K562 (cell line): Measurements from ENCODE around the gene ATP10B. TPM values are rescaled to one million over a fixed set of nuclear protein-coding genes. Genes with fewer than 3 reads are reported as not detected.

Experiments used
- ATAC-seq: fragments of 200-7000 bp; cut with Tn5 transposase; 3 replicates; pipeline ENCODE4 v1.9.1; 2020; ENCODE audit warnings: moderate library complexity
- BruUV-seq: library from RNA; stranded (reverse); fragments of 400-500 nt; replicated peaks from 2 replicates; lab custom pipeline; 2021; lab: Mats Ljungman, UMichigan
- CTCF ChIA-PET: fragments of 300-600 bp; formaldehyde crosslinking; extraction: SDS; loops from one replicate; lab custom pipeline; 2021; ENCODE audit warnings: low intra/inter-chr PET ratio; lab: Yijun Ruan, JAX
- POLR2A ChIA-PET: fragments of 300-600, 350-650 bp; sonication (Branson Sonifier 250); formaldehyde crosslinking; extraction: SDS; loops from one replicate; lab custom pipeline; 2021; ENCODE audit warnings: antibody characterized with exemption, inconsistent platforms; lab: Yijun Ruan, JAX
- DNase-seq, 4 experiments: peaks; one replicate each; pipeline versions ENCODE4 v3.0.0 to v3.0.0-alpha.2; 2011 to 2018; ENCODE audit warnings: low spot score in 3 of 4, mixed read lengths in 3 of 4; ENCODE audit errors: extremely low read depth in 1 of 4
- FAIRE-seq: peaks from 2 replicates; lab custom pipeline; 2011; peaks lifted over from hg19 to GRCh38; lab: Jason Lieb, UNC
- H2AFZ ChIP-seq: 2 replicates; pipeline ENCODE4 v1.6.0; 2011; ENCODE audit warnings: low read depth, low read length, control low read depth, inconsistent platforms
- H3K27ac ChIP-seq: fragments of 200-600 bp; 3 replicates; pipeline ENCODE4 v1.8.0; 2011; ENCODE audit warnings: low read depth, mild to moderate bottlenecking, control low read depth, inconsistent platforms, low read length, moderate library complexity, mixed read lengths; ENCODE audit errors: extremely low read depth
- H3K27me3 ChIP-seq, 2 experiments: fragments of 300-600 bp in 1 of 2; 2 replicates in 1 of 2; 3 replicates in 1 of 2; pipeline versions ENCODE4 v1.6.0 to v1.8.0; 2011; ENCODE audit warnings: inconsistent platforms in 2 of 2, low read length in 2 of 2, mild to moderate bottlenecking in 1 of 2, mixed read lengths in 1 of 2, moderate library complexity in 1 of 2; ENCODE audit not compliant: control insufficient read depth in 2 of 2, insufficient read depth in 2 of 2
- H3K36me3 ChIP-seq: fragments of 300-600 bp; 3 replicates; pipeline ENCODE4 v1.8.0; 2011; ENCODE audit warnings: mild to moderate bottlenecking, low read length, inconsistent platforms; ENCODE audit not compliant: control insufficient read depth, insufficient read depth
- H3K4me1 ChIP-seq, 2 experiments: fragments of 200-600 bp in 1 of 2; replicated peaks in 1 of 2; 2 replicates in 1 of 2; 3 replicates in 1 of 2; pipeline versions ENCODE4 v1.5.1 to v1.8.0; 2011; ENCODE audit warnings: inconsistent platforms in 2 of 2, low read length in 2 of 2, mild to moderate bottlenecking in 1 of 2, mixed read lengths in 1 of 2, moderate library complexity in 1 of 2; ENCODE audit not compliant: control insufficient read depth in 2 of 2, insufficient read depth in 2 of 2
- H3K4me2 ChIP-seq: 2 replicates; pipeline ENCODE4 v1.6.1; 2011; ENCODE audit warnings: low read length, control low read depth, inconsistent platforms, mixed read lengths; ENCODE audit not compliant: insufficient read depth
- H3K4me3 ChIP-seq: fragments of 200-600 bp; sonication (generic), shearing (Covaris generic); 2 replicates; pipeline ENCODE4 v1.5.1; 2016; ENCODE audit warnings: control low read depth, inconsistent platforms
- H3K79me2 ChIP-seq: fragments of 200-600 bp; 3 replicates; pipeline ENCODE4 v1.8.0; 2011; ENCODE audit warnings: low read length, inconsistent platforms; ENCODE audit not compliant: control insufficient read depth, insufficient read depth
- H3K9ac ChIP-seq, 2 experiments: 2 replicates each; pipeline versions ENCODE4 v1.6.0 to v1.6.1; 2011; ENCODE audit warnings: low read depth in 2 of 2, low read length in 2 of 2, control low read depth in 1 of 2, inconsistent platforms in 1 of 2, mild to moderate bottlenecking in 1 of 2, mixed read lengths in 1 of 2; ENCODE audit not compliant: insufficient read depth in 1 of 2
- H3K9me1 ChIP-seq: one replicate; pipeline ENCODE4 v1.6.0; 2011; ENCODE audit warnings: inconsistent platforms, mild to moderate bottlenecking, low read length, moderate library complexity; ENCODE audit not compliant: control insufficient read depth, insufficient read depth
- H3K9me3 ChIP-seq: replicated peaks from 2 replicates; pipeline ENCODE4 v1.5.1; 2011; ENCODE audit warnings: low read depth, low read length, inconsistent platforms; ENCODE audit not compliant: control insufficient read depth, insufficient read depth
- H4K20me1 ChIP-seq: replicated peaks from 2 replicates; pipeline ENCODE4 v1.6.1; 2011; ENCODE audit warnings: low read length, inconsistent platforms, mixed read lengths; ENCODE audit not compliant: control insufficient read depth, insufficient read depth
- CREBBP ChIP-seq: IDR thresholded peaks from one replicate; pipeline ENCODE4 v1.6.1; 2012; ENCODE audit warnings: low read depth, mild to moderate bottlenecking, control low read depth, inconsistent platforms, low read length
- FOXK2 ChIP-seq, 2 experiments: fragments of 450-650 bp; IDR thresholded peaks in 1 of 2; conservative IDR thresholded peaks in 1 of 2; 2 replicates each; pipeline ENCODE4 v1.6.1; 2016; ENCODE audit warnings: low read depth in 2 of 2, mild to moderate bottlenecking in 1 of 2
- GTF2F1 ChIP-seq: IDR thresholded peaks from 2 replicates; pipeline ENCODE4 v1.6.1; 2011; ENCODE audit warnings: low read depth, low read length, improper control_type of control experiment
- NFRKB ChIP-seq: fragments of 450-650 bp; IDR thresholded peaks from 2 replicates; pipeline ENCODE4 v1.6.1; 2016; ENCODE audit warnings: low read depth
- OTX1 ChIP-seq: fragments of 450-650 bp; formaldehyde crosslinking; IDR thresholded peaks from 2 replicates; pipeline ENCODE4 v1.4.0; 2022; ENCODE audit warnings: mild to moderate bottlenecking
- POLR2G ChIP-seq: fragments of 200-400 bp; formaldehyde crosslinking; IDR thresholded peaks from 2 replicates; pipeline ENCODE4 v1.6.1; 2017; ENCODE audit warnings: low read depth, mild to moderate bottlenecking, antibody characterized with exemption, low read length, moderate library complexity
- RFX7 ChIP-seq: fragments of 250-450 bp; sonication (Bioruptor Pico); IDR thresholded peaks from 2 replicates; pipeline ENCODE4 v1.5.1; 2021; ENCODE audit warnings: mild to moderate bottlenecking
- SMAD2 ChIP-seq: fragments of 150-350 bp; IDR thresholded peaks from 2 replicates; pipeline ENCODE4 v1.6.1; 2014; ENCODE audit warnings: low read depth, mild to moderate bottlenecking, low read length
- YY1 ChIP-seq, 3 experiments: IDR thresholded peaks; 2 replicates each; pipeline ENCODE4 v1.6.1; 2011; ENCODE audit warnings: low read length in 2 of 3, mild to moderate bottlenecking in 2 of 3, moderate library complexity in 2 of 3, borderline replicate concordance in 1 of 3, control low read depth in 1 of 3, low read depth in 1 of 3; ENCODE audit not compliant: insufficient read depth in 3 of 3, insufficient replicate concordance in 2 of 3, control insufficient read depth in 1 of 3, insufficient read length in 1 of 3; ENCODE audit errors: extremely low read depth in 1 of 3
- ZNF146 ChIP-seq: IDR thresholded peaks from one replicate; pipeline ENCODE4 v1.6.1; 2018; ENCODE audit warnings: missing compliant biosample characterization; ENCODE audit not compliant: unreplicated experiment
- ZNF347 ChIP-seq: fragments of 450-650 bp; formaldehyde crosslinking; IDR thresholded peaks from 2 replicates; pipeline ENCODE4 v1.4.0; 2020; ENCODE audit warnings: low read depth, mild to moderate bottlenecking, moderate library complexity
- ZNF668 ChIP-seq: fragments of 250-450 bp; sonication (Bioruptor Pico); IDR thresholded peaks from 2 replicates; pipeline ENCODE4 v1.8.0; 2022; ENCODE audit warnings: mild to moderate bottlenecking, inconsistent platforms
- ZNF699 ChIP-seq: fragments of 250-450 bp; sonication (Bioruptor Pico); IDR thresholded peaks from 2 replicates; pipeline ENCODE4 v1.8.0; 2021; ENCODE audit warnings: mild to moderate bottlenecking, moderate library complexity; ENCODE audit not compliant: insufficient replicate concordance
- ZNF707 ChIP-seq: fragments of 250-450 bp; sonication (Bioruptor Pico); conservative IDR thresholded peaks from 2 replicates; pipeline ENCODE4 v1.8.0; 2022; ENCODE audit warnings: inconsistent platforms, mild to moderate bottlenecking, moderate library complexity
- WGBS: fragments of 100-300 bp; shearing (Covaris generic); methylation state at CpG from one replicate; pipeline ENCODE4 v1.1.6; 2016; ENCODE audit warnings: low coverage, mixed read lengths; ENCODE audit not compliant: insufficient coverage; ENCODE audit errors: missing lambda C conversion rate; 5-methylcytosine and 5-hydroxymethylcytosine counted together
- in situ Hi-C: fragments of 300-500 bp; cut with MboI; formaldehyde crosslinking; loops from 4 replicates; pipeline ENCODE4 v1.15.0; 2018; ENCODE audit warnings: inconsistent platforms, mixed read lengths
- intact Hi-C: fragments of 100-400 bp; cut with micrococcal nuclease; formaldehyde crosslinking; loops from 2 replicates; pipeline ENCODE4 v1.14.2; 2022
- polyA plus RNA-seq, 8 experiments: library from polyadenylated mRNA; depleted of rRNA in 4 of 8; stranded (reverse) in 5 of 8; unstranded in 3 of 8; fragments of >200 nt; fragmentation: Nextera tagmentation in 2 of 8; fragmentation: Illumina TruSeq in 1 of 8; extraction: Ambion mirVana in 2 of 8; extraction: Trizol in 1 of 8; gene quantifications; 2 replicates each; pipeline versions ENCODE4 v1.2.1 to v1.2.3, GENCODE V29; 2011 to 2014; ENCODE audit warnings: inconsistent platforms in 1 of 8, missing spikeins in 1 of 8
- total RNA-seq, 7 experiments: library from RNA; depleted of rRNA in 6 of 7; stranded (reverse); fragments of >200 nt in 6 of 7; fragmentation: Illumina TruSeq in 2 of 7; extraction: Trizol in 2 of 7; gene quantifications; 2 replicates each; pipeline versions ENCODE4 v1.2.1 to v1.2.3, GENCODE V29; 2011 to 2021; ENCODE audit warnings: low replicate concordance in 1 of 7
- TF ChIP-seq, protein P1 (sequence below): fragments of 450-650 bp; IDR thresholded peaks from 2 replicates; pipeline ENCODE4 v1.6.1; 2016; ENCODE audit warnings: mild to moderate bottlenecking
- TF ChIP-seq, protein P2 (sequence below): fragments of 450-650 bp; formaldehyde crosslinking; conservative IDR thresholded peaks from 2 replicates; pipeline ENCODE4 v1.4.0; 2022; ENCODE audit warnings: mild to moderate bottlenecking, missing genetic modification characterization
- TF ChIP-seq, protein P3 (sequence below): fragments of 450-650 bp; conservative IDR thresholded peaks from 2 replicates; pipeline ENCODE4 v1.6.1; 2016; ENCODE audit warnings: missing genetic modification characterization, low read depth, mild to moderate bottlenecking, control low read depth, missing compliant biosample characterization

ATP10B gene
- total and polyA plus RNA-seq, 9 of the 15 experiments (the other 6 are each of a cell fraction or from before 2014, with no cell fraction given), result 0.04 TPM; not detected in 8

DNA sequence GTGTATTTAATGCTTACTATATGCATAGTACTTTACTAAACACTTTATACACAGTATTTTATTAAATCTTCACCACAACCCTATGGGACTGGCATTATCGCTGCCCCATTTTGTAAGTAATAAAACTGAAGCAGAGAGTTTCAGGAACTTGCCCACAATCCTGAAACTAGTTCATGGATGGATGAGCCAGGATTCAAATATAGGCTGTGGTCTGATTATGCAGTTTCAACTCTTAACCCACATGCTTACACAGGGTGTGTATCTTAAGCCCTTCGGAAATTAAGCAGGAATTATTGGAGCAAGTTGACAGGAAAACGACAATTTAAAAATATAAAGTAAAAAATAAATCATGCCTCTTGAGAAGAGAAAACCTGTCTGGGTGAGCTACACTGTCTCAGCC is 109.0 kb downstream of the ATP10B start:
- CTCF ChIA-PET, result no interaction called here
- H3K27ac ChIP-seq, result no peak overlapping the region
- no peaks in the 10 kb centered on the region for H3K9me1 ChIP-seq
- H3K4me1 ChIP-seq, result no peaks in the 10 kb centered on the region
- no peak for ATAC-seq
- no peaks in the 10 kb centered on the region for H4K20me1 ChIP-seq
- intact Hi-C loops (no loop called here), in situ Hi-C loops (no loop called here)
- FAIRE-seq, result no peak
- no peak overlapping the region for H3K4me3 ChIP-seq
- no peaks in the 10 kb centered on the region for H3K9me3 ChIP-seq
- BruUV-seq, result no TSS peak
- H3K4me2 ChIP-seq, result no peak overlapping the region
- 4% methylated on average over 3 of the region's 3 CpGs for WGBS
- POLR2A ChIA-PET, result no interaction called here
- no peaks in the 10 kb centered on the region for H3K36me3 ChIP-seq
- H3K79me2 ChIP-seq, result no peaks in the 10 kb centered on the region
- no peak overlapping the region for H2AFZ ChIP-seq
- no peaks in the 10 kb centered on the region for H3K27me3 ChIP-seq
- DNase-seq, result no peak
- H3K9ac ChIP-seq, result no peak overlapping the region
- TF ChIP-seq, protein P1, sequence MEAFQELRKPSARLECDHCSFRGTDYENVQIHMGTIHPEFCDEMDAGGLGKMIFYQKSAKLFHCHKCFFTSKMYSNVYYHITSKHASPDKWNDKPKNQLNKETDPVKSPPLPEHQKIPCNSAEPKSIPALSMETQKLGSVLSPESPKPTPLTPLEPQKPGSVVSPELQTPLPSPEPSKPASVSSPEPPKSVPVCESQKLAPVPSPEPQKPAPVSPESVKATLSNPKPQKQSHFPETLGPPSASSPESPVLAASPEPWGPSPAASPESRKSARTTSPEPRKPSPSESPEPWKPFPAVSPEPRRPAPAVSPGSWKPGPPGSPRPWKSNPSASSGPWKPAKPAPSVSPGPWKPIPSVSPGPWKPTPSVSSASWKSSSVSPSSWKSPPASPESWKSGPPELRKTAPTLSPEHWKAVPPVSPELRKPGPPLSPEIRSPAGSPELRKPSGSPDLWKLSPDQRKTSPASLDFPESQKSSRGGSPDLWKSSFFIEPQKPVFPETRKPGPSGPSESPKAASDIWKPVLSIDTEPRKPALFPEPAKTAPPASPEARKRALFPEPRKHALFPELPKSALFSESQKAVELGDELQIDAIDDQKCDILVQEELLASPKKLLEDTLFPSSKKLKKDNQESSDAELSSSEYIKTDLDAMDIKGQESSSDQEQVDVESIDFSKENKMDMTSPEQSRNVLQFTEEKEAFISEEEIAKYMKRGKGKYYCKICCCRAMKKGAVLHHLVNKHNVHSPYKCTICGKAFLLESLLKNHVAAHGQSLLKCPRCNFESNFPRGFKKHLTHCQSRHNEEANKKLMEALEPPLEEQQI, result no peak
- TF ChIP-seq, protein P2, sequence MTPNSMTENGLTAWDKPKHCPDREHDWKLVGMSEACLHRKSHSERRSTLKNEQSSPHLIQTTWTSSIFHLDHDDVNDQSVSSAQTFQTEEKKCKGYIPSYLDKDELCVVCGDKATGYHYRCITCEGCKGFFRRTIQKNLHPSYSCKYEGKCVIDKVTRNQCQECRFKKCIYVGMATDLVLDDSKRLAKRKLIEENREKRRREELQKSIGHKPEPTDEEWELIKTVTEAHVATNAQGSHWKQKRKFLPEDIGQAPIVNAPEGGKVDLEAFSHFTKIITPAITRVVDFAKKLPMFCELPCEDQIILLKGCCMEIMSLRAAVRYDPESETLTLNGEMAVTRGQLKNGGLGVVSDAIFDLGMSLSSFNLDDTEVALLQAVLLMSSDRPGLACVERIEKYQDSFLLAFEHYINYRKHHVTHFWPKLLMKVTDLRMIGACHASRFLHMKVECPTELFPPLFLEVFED (CRISPR knock-in tag), result no peak
- no peak for TF ChIP-seq GTF2F1
- TF ChIP-seq ZNF707 (CRISPR knock-in tag), result no peak
- no peak for TF ChIP-seq RFX7 (CRISPR knock-in tag)
- no peak for TF ChIP-seq SMAD2
- no peak for TF ChIP-seq ZNF668 (CRISPR knock-in tag)
- TF ChIP-seq NFRKB, result no peak
- TF ChIP-seq ZNF347, result no peak
- TF ChIP-seq POLR2G, result no peak
- TF ChIP-seq ZNF146 (CRISPR knock-in tag), result no peak
- no peak for TF ChIP-seq FOXK2 (conservative IDR thresholded peaks at IDR 0.05 in 1 of 2, IDR thresholded peaks at IDR 0.05 in 1 of 2; ENCODE audit: low read depth in 2 of 2)
- TF ChIP-seq CREBBP, result no peak
- no peak for TF ChIP-seq OTX1 (CRISPR knock-in tag)
- no peak for TF ChIP-seq YY1 (IDR thresholded peaks at IDR 0.05; ENCODE audit: borderline replicate concordance in 1 of 3, control insufficient read depth in 1 of 3, extremely low read depth in 1 of 3, insufficient read depth in 3 of 3, insufficient read length in 1 of 3, insufficient replicate concordance in 2 of 3, low read depth in 1 of 3, low read length in 2 of 3)
- TF ChIP-seq, protein P3, sequence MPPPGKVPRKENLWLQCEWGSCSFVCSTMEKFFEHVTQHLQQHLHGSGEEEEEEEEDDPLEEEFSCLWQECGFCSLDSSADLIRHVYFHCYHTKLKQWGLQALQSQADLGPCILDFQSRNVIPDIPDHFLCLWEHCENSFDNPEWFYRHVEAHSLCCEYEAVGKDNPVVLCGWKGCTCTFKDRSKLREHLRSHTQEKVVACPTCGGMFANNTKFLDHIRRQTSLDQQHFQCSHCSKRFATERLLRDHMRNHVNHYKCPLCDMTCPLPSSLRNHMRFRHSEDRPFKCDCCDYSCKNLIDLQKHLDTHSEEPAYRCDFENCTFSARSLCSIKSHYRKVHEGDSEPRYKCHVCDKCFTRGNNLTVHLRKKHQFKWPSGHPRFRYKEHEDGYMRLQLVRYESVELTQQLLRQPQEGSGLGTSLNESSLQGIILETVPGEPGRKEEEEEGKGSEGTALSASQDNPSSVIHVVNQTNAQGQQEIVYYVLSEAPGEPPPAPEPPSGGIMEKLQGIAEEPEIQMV (tag), result no peak
- TF ChIP-seq ZNF699 (CRISPR knock-in tag), result no peak
